HepG2 (cell line): Measurements from ENCODE around the gene CD248. TPM values are rescaled to one million over a fixed set of nuclear protein-coding genes. Genes with fewer than 3 reads are reported as not detected.

ENCODE experiments used
- EEA1 ChIP-seq: sonication (generic); formaldehyde crosslinking; IDR thresholded peaks from 2 replicates; pipeline ENCODE4 v1.5.1; 2020; ENCODE audit warnings: mild to moderate bottlenecking, missing genetic modification reagents, borderline replicate concordance
- KMT2B ChIP-seq: IDR thresholded peaks from 2 replicates; pipeline ENCODE4 v1.6.1; 2016; ENCODE audit warnings: missing genetic modification reagents, missing compliant biosample characterization
- NFE2 ChIP-seq: sonication (generic); formaldehyde crosslinking; IDR thresholded peaks from 2 replicates; pipeline ENCODE4 v1.4.0; 2020; ENCODE audit warnings: missing genetic modification reagents
- PAF1 ChIP-seq: IDR thresholded peaks from 2 replicates; pipeline ENCODE4 v1.6.1; 2016; ENCODE audit warnings: missing genetic modification reagents, missing compliant biosample characterization
- RBM39 ChIP-seq: fragments of 200-400 bp; formaldehyde crosslinking; IDR thresholded peaks from one replicate; pipeline ENCODE4 v1.6.1; 2018; ENCODE audit warnings: antibody characterized with exemption, mild to moderate bottlenecking, low read depth, low read length; ENCODE audit not compliant: poor library complexity, severe bottlenecking
- SAP130 ChIP-seq: IDR thresholded peaks from 2 replicates; pipeline ENCODE4 v1.6.1; 2016; ENCODE audit warnings: low read depth
- TRIM24 ChIP-seq: sonication (generic); formaldehyde crosslinking; IDR thresholded peaks from 2 replicates; pipeline ENCODE4 v1.8.0; 2022; ENCODE audit warnings: mild to moderate bottlenecking, missing genetic modification reagents
- ZNF251 ChIP-seq: sonication (generic); formaldehyde crosslinking; IDR thresholded peaks from 2 replicates; pipeline ENCODE4 v1.9.0; 2021; ENCODE audit warnings: mild to moderate bottlenecking, missing genetic modification reagents
- ZNF260 ChIP-seq: sonication (generic); formaldehyde crosslinking; IDR thresholded peaks from 2 replicates; pipeline ENCODE4 v1.4.0; 2020; ENCODE audit warnings: missing genetic modification reagents, low read depth, mild to moderate bottlenecking, borderline replicate concordance
- ZNF460 ChIP-seq: sonication (generic); formaldehyde crosslinking; IDR thresholded peaks from 2 replicates; pipeline ENCODE4 v1.5.1; 2020; ENCODE audit warnings: missing genetic modification reagents, mild to moderate bottlenecking, borderline replicate concordance
- ZNF501 ChIP-seq: sonication (generic); formaldehyde crosslinking; IDR thresholded peaks from 2 replicates; pipeline ENCODE4 v1.5.1; 2020; ENCODE audit warnings: mild to moderate bottlenecking, moderate library complexity, missing genetic modification reagents
- polyA plus RNA-seq, 8 experiments: library from polyadenylated mRNA; depleted of rRNA in 3 of 8; stranded (reverse) in 7 of 8; unstranded in 1 of 8; fragments of >200 nt; fragmentation: Illumina TruSeq in 4 of 8; extraction: Trizol in 4 of 8; gene quantifications; 2 replicates each; pipeline versions ENCODE4 v1.2.1 to v1.2.3, GENCODE V29; 2011 to 2016; ENCODE audit warnings: low read depth in 4 of 8, missing spikeins in 1 of 8, mixed read lengths in 1 of 8; ENCODE audit not compliant: insufficient read depth in 1 of 8
- total RNA-seq, 5 experiments: library from RNA; depleted of rRNA; stranded (reverse); fragments of >200 nt; fragmentation: Illumina TruSeq; extraction: Trizol; gene quantifications; 2 replicates each; pipeline ENCODE4 v1.2.3, GENCODE V29; 2016; ENCODE audit warnings: low read depth in 1 of 5
- TF ChIP-seq, protein P1 (sequence below): sonication (generic); formaldehyde crosslinking; IDR thresholded peaks from 2 replicates; pipeline ENCODE4 v1.4.0; 2020; ENCODE audit warnings: missing genetic modification reagents
- TF ChIP-seq, protein P2 (sequence below): sonication (generic); formaldehyde crosslinking; conservative IDR thresholded peaks from 2 replicates; pipeline ENCODE4 v1.5.0; 2020; ENCODE audit warnings: missing genetic modification reagents
- TF ChIP-seq, protein P3 (sequence below): sonication (generic); formaldehyde crosslinking; IDR thresholded peaks from 2 replicates; pipeline ENCODE4 v1.5.0; 2020; ENCODE audit warnings: mild to moderate bottlenecking, missing genetic modification reagents
- TF ChIP-seq, protein P4 (sequence below): sonication (generic); formaldehyde crosslinking; IDR thresholded peaks from 2 replicates; pipeline ENCODE4 v1.4.0; 2020; ENCODE audit warnings: missing genetic modification reagents, borderline replicate concordance
- TF ChIP-seq, protein P5 (sequence below): sonication (generic); formaldehyde crosslinking; IDR thresholded peaks from 2 replicates; pipeline ENCODE4 v1.4.0; 2020; ENCODE audit warnings: missing genetic modification reagents

The CD248 gene
- total and polyA plus RNA-seq, 2 of the 13 experiments (the other 11 are each of a cell fraction or from before 2014, with no cell fraction given): 0.25 to 0.35 TPM

DNA sequence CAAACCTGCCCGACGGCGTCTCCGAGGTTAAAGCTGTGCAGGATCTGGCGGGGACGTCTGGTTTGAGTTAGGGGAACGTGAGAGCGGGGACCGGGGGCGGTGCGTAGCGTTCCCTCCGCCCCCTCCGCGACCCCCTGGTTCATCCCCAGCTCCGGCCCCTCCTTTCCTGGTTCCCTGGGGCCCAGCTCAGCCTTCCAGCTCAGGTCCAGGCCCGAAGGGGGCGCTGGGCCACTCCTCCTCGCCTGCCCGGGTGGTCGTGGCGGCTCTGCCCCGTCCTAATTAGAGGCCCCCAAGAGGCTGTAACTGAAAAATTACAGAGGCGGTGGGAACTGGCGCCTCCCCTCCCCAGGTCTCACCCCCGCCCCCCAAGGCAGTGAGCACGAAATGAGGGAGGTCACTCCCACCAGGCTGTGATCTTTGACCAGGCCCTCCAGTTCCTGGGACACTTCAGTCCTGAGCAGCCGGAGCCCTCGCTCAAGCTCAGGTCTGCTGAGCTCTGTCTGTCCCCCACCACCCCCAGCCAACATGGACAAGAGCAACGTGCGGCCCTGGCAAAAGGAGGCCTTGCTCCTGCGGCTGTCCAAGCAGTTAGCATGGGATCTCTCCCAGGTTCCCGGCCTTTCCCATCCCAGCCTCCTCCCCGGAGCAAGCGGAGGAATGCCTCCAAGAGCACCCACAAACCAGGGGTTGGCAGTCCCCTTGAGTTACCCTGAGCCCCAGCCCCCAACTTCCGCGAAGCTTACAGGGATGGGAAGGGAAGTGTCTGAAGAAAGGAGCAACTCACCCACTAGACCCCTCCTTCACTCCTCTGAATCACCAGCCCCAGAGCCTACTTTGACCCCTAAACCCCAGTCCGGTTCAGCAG, 3.3 kb downstream of the CD248 start (continued):
- TF ChIP-seq, protein P1, sequence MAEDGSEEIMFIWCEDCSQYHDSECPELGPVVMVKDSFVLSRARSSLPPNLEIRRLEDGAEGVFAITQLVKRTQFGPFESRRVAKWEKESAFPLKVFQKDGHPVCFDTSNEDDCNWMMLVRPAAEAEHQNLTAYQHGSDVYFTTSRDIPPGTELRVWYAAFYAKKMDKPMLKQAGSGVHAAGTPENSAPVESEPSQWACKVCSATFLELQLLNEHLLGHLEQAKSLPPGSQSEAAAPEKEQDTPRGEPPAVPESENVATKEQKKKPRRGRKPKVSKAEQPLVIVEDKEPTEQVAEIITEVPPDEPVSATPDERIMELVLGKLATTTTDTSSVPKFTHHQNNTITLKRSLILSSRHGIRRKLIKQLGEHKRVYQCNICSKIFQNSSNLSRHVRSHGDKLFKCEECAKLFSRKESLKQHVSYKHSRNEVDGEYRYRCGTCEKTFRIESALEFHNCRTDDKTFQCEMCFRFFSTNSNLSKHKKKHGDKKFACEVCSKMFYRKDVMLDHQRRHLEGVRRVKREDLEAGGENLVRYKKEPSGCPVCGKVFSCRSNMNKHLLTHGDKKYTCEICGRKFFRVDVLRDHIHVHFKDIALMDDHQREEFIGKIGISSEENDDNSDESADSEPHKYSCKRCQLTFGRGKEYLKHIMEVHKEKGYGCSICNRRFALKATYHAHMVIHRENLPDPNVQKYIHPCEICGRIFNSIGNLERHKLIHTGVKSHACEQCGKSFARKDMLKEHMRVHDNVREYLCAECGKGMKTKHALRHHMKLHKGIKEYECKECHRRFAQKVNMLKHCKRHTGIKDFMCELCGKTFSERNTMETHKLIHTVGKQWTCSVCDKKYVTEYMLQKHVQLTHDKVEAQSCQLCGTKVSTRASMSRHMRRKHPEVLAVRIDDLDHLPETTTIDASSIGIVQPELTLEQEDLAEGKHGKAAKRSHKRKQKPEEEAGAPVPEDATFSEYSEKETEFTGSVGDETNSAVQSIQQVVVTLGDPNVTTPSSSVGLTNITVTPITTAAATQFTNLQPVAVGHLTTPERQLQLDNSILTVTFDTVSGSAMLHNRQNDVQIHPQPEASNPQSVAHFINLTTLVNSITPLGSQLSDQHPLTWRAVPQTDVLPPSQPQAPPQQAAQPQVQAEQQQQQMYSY: 0 out of 2 replicates have a peak, but pooled peaks have one; percentile 24
- TF ChIP-seq, protein P2, sequence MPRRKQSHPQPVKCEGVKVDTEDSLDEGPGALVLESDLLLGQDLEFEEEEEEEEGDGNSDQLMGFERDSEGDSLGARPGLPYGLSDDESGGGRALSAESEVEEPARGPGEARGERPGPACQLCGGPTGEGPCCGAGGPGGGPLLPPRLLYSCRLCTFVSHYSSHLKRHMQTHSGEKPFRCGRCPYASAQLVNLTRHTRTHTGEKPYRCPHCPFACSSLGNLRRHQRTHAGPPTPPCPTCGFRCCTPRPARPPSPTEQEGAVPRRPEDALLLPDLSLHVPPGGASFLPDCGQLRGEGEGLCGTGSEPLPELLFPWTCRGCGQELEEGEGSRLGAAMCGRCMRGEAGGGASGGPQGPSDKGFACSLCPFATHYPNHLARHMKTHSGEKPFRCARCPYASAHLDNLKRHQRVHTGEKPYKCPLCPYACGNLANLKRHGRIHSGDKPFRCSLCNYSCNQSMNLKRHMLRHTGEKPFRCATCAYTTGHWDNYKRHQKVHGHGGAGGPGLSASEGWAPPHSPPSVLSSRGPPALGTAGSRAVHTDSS (CRISPR knock-in tag): no peak
- TF ChIP-seq, protein P3, sequence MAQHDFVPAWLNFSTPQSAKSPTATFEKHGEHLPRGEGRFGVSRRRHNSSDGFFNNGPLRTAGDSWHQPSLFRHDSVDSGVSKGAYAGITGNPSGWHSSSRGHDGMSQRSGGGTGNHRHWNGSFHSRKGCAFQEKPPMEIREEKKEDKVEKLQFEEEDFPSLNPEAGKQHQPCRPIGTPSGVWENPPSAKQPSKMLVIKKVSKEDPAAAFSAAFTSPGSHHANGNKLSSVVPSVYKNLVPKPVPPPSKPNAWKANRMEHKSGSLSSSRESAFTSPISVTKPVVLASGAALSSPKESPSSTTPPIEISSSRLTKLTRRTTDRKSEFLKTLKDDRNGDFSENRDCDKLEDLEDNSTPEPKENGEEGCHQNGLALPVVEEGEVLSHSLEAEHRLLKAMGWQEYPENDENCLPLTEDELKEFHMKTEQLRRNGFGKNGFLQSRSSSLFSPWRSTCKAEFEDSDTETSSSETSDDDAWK (CRISPR knock-in tag): no peak
- TF ChIP-seq SAP130 (peak; percentile 56; the same call in 1 of the 2 replicates), ZNF460 (CRISPR knock-in tag) (no peak), EEA1 (CRISPR knock-in tag) (no peak), ZNF501 (CRISPR knock-in tag) (no peak), ZNF260 (CRISPR knock-in tag) (no peak), NFE2 (no peak), RBM39 (no peak), ZNF251 (CRISPR knock-in tag) (no peak), TRIM24 (no peak), KMT2B (CRISPR knock-in tag) (no peak), PAF1 (CRISPR knock-in tag) (no peak)
- TF ChIP-seq, protein P4, sequence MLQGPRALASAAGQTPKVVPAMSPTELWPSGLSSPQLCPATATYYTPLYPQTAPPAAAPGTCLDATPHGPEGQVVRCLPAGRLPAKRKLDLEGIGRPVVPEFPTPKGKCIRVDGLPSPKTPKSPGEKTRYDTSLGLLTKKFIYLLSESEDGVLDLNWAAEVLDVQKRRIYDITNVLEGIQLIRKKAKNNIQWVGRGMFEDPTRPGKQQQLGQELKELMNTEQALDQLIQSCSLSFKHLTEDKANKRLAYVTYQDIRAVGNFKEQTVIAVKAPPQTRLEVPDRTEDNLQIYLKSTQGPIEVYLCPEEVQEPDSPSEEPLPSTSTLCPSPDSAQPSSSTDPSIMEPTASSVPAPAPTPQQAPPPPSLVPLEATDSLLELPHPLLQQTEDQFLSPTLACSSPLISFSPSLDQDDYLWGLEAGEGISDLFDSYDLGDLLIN (CRISPR knock-in tag): no peak
- TF ChIP-seq, protein P5, sequence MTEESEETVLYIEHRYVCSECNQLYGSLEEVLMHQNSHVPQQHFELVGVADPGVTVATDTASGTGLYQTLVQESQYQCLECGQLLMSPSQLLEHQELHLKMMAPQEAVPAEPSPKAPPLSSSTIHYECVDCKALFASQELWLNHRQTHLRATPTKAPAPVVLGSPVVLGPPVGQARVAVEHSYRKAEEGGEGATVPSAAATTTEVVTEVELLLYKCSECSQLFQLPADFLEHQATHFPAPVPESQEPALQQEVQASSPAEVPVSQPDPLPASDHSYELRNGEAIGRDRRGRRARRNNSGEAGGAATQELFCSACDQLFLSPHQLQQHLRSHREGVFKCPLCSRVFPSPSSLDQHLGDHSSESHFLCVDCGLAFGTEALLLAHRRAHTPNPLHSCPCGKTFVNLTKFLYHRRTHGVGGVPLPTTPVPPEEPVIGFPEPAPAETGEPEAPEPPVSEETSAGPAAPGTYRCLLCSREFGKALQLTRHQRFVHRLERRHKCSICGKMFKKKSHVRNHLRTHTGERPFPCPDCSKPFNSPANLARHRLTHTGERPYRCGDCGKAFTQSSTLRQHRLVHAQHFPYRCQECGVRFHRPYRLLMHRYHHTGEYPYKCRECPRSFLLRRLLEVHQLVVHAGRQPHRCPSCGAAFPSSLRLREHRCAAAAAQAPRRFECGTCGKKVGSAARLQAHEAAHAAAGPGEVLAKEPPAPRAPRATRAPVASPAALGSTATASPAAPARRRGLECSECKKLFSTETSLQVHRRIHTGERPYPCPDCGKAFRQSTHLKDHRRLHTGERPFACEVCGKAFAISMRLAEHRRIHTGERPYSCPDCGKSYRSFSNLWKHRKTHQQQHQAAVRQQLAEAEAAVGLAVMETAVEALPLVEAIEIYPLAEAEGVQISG: 0 out of 2 replicates have a peak, but pooled peaks have one; percentile 2
